GM18909 (cell line): ENCODE results near the gene HOXA4.

Source experiments
- ATAC-seq: cut with Tn5 transposase; IDR thresholded peaks from one replicate; pipeline ENCODE4 v1.9.1; 2021; ENCODE audit warnings: mild to moderate bottlenecking; ENCODE audit not compliant: unreplicated experiment, poor library complexity

HOXA4 gene

DNA sequence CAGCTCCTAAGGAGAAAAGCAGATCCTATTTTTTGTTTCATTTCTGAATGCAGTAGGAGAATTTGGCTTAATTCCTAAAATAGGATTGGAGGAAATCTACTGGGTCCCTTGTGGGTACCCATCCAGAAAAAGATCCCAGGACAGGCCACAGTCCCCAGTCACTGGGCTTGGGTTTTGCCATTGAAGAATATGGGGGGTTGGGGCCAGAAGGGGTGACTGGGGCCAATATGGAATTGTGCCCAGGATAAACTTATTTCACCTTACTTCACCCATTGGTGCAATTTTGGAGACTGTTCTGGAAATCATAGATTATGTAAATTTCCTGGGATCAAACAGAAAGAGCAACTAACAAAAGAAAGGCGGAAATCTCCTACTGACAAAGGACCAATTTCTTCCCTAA is 7.9 kb upstream of the HOXA4 start:
- no peak for ATAC-seq

- ATAC-seq, result no peak
Measured at GRCh38 chr7:27137640-27138315, 7.2 kb upstream of the HOXA4 start.

DNA sequence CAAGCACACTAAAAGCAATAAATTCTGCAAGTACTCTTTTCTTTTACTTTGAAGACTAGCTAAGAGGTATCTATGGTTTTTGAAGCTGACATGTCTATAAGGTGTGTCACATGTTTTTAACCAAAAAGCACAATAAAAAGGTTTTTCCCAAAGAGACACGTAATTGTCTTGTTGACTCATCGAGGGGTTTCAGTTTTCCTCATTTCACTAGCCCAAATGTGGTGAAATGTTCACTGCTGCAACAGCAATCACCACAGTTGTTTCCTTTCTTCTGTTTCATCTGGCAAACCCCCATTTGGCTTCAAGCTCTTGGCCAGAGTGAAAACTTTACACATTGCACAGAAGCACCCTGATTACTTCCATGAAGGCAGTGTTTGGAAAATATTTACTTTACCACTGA is 3.8 kb upstream of the HOXA4 start:
- no peak for ATAC-seq

DNA sequence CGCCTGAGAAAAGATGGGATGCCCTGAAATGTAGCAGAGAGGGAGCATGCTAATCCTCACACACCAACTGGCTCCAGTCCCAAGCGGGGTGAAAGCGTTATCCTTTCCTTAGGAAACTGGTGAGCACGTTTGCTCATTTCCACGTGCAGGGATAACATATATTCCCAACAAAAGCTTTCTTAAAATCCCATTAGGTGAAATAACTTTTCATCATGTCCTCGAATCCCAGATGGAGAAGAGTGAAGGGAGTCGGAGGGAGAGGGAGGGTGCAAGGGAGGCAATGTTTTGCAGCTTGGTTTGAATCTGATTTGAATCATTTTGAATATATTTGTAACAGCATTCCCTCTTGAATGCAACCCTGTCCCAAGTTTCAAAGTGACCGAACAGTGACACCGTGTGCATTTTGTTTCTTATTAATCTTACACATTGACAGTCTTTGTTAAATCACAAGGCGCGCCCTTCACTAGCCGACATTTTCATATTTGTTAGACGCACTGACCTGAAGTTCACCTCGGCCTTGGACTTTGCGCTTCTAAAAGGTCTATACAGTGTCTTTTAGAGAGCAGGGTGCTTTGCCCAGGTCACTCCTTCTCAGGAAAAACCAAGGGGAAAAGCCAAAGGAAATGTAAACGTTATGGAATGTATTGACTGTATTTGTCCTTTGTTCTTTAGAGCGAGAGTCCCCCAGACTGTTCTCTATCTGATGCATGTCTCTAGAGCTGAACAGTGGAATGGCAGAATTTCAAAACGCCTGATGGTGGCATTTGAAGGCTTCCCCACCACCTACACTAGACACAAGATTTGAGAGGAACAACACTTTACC is 3.1 kb upstream of the HOXA4 start:
- ATAC-seq, result no peak

DNA sequence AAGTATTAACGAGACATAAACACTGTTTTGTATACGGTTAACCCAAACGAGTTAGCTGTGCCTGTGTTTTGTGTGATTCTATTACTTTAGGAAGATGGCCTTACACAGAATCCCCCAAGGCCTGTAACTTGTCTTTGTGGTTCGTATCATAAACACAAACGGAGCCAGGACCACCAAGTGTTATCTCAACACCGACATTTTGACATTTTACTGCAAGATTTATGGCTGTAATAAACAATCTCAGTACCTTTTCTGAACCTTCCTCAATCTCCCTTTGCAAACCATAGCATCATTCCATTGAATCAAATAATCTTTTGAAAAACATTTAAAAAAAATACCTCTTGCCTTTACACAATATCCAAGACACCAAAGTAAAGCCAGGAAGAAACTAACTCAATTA is 2.4 kb upstream of the HOXA4 start:
- no peak for ATAC-seq

DNA sequence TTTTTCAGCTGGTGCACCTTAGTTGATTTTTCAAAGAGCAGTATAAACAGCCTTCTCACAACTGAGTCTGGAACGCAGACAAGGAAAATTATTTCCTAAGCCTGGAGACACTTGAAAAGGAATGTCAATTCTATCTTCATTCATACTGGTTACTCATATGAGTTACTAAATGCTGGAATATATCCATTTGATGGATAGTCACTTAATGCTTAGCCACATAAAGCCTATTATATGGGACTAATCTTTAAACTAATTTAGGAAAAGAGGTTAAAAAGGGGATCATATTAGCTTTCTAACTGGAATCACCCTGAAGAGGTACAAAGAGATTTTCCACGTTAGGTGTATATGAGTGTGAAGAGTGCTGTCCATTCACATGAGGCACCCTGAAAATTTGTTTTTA is 1.7 kb upstream of the HOXA4 start:
- ATAC-seq, result no peak

DNA sequence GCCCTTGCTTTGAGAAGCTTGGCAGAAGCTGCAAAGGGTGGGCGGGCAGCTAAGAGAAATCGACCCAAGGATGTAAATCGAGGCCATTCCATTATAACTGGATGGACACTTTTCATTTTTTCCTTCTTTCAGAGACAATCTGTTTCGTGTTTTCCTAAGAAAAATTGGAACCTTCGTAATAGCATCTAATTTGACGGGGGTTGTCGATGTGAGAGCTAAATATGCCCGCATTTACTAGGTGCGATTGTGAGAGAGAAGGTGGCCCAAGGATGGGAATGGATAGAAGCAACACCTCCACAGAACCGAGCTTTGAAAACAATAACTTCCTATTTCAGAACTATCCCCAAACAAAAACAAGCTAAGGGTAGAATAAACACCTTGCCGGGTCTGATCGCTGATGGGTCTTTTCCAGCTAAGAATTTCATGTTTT is 848 bp upstream of the HOXA4 start:
- no peak for ATAC-seq

DNA sequence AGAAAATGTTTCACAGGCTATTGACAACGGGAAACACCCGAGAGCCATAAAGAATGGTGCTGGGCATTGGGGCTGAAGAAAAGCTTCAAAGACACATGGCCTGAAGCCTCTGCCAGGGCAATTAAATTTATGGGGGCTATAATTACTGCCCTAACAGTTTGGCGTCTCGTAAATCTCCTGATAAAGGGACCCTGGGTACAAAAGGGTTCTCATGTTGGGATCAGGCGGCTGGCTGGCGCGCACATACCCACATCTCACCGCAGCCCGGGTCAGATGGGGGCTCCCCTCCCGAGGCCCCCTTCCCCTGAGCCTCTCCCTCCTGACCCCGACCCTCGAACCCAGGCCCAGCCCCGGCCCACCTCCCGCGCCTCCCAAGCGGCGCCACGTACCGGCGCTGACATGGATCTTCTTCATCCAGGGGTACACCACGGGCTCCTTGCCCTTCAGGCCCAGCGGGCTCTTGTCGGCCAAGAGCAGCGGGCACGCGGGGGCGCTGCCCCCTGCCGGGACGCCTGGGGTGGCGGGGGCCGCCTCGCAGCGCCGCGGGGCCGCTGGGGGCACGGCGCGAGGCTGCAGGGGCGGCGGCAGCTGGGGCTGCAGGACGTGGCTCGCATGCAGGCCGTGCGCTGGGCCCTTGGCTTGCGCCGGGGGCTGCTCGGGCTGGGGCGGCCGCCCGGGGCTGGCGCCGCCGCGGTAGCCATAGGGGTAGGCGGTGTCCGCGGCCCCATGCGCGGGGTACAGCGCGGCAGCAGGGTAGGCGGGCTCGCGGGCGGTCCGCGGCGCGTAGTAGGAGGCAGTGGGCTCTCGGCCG is 623 bp downstream of the HOXA4 start:
- no peak for ATAC-seq

- no peak for ATAC-seq
Measured at GRCh38 chr7:27128776-27129728, 1.5 kb downstream of the HOXA4 start.

DNA sequence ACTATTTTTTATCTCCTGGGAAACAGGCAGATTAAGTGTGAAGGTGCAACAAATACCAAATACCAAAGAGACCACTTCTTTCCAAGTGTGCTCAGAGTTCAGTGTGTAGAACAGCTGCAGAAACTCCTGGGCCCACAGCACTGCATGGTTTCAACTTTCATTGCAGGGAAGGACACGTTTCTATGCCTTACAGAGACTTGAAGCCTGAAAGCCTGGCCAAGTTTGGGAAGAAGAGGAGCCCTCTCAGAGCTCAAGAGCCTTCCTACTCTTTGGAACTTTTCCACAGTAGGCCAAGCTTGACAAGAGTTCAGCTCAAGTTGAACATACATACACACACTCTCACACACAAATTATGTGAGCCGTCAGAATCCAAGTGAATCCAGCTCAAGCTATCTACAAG is 2.5 kb downstream of the HOXA4 start:
- ATAC-seq, result no peak

DNA sequence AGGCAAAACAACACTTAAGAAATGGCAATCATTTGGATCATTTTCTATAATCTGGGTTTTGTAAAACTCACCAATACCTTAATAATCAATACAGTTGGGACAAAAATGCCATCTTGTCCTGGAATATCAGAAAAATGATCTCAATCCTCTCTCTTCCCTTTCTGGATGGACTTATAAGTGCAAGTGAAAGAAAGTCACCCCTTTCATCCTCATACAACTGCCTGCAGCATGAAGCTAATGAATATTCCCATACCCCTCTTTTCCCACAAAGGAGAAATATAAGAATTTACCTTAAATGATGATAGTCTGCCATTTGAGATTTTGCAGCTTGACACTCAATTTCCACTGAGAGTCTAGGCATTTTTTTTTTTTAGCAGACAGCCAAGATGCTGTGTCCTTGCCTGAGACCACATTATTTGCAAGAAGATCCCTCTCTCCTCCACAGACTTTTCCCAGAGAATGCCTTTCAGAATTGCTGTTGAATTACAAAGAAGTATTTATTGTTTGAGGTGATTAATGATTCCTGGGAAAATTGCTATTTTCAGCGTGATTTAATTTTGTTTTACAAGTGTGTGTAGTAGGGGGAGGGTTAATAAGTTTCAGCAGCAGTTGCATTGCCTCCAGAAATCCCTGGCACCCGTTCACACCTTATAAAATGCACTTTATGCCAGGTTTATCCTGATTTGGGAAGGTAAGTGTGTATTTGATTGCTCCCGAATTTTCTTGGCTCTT is 3.8 kb downstream of the HOXA4 start:
- ATAC-seq, result no peak

GRCh38 chr7:27125986-27126394 is 4.6 kb downstream of the HOXA4 start:
- no peak for ATAC-seq

GRCh38 chr7:27124902-27125689 is 5.5 kb downstream of the HOXA4 start:
- ATAC-seq, result no peak

DNA sequence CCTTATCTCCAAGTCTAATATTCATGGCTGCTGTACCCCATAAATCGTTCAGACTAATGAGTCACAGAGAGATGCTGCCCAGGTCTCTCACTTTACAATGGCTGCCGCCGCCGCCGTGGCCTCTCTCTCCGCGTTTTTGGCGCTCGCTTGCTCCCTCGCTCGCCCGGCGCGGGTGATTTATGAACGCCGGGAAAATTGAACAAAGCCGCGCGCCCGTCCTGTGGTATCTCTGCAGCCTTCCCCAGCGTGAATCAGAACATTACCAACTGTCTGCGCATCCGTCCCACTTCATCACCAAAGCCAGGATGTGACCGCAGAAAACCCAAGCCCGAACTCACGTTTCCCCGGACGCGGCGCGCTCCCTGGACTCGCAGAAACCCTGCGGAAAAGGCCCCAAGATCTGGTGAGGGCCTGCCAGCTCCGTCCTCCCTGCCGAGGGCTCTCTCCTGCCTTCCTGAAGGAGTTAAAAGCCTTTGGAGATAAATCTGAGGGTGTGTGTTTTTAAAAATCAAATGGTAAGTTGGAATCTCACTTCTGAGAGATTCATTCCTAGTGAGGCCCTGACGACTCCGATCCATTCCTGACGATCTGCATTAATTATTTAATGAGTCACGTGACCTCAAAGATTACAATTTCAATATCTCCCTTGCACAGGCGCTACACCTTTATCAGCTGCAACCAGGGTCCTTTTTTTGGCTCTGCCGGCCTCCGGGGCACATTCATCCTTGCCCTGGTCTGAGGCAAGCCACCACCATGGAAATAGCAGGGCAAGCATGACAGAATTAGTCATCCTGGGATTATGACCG is 6.3 kb downstream of the HOXA4 start:
- no peak for ATAC-seq

DNA sequence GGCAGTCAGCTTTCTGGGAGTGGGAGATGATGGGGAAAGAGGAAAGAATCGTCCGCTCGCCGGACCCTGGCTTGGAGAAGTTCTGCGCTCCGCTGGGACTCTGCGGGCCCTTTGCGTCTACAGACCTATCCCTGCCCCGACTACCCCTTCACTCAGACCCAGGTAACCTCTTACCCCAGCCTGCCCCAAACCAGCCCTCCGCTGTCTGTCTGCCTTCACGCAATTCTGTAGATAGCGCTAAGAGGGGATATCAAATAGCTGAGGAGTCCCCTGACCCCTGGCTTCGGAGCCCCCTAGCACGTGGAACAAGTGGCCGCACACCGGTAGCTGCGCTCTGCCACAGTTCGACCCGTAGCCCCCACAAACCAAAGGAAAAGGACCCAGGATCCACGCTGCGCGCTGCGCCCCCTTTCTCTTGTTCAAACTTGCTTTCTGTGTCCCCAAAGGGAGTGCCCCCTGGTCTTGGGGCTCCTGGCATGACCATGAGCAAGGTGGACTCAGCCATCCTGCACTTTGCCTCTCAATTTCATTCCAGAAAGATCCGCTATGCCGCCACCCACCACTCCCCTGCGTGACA is 7.0 kb downstream of the HOXA4 start:
- no peak for ATAC-seq

- ATAC-seq, result no peak
Measured at GRCh38 chr7:27123007-27123476, 7.5 kb downstream of the HOXA4 start.
